HepG2 (cell line): ENCODE measurements around the gene INHBE. TPM values are rescaled to one million over a fixed set of nuclear protein-coding genes. Genes with fewer than 3 reads are reported as not detected.
A peak's percentile ranks its signal among the peaks of the same experiment; 100 is the strongest.

Experiments
- ATAC-seq: fragments of 200-7000 bp; cut with Tn5 transposase; 3 replicates; pipeline ENCODE4 v1.9.1; 2020; ENCODE audit warnings: mild to moderate bottlenecking, moderate library complexity
- BruUV-seq: library from RNA; stranded (reverse); fragments of 400-500 nt; replicated peaks from 2 replicates; lab custom pipeline; 2021; lab: Mats Ljungman, UMichigan
- CTCF ChIA-PET: fragments of 300-600 bp; formaldehyde crosslinking; extraction: SDS; loops from one replicate; lab custom pipeline; 2021; ENCODE audit warnings: low total read pairs, inconsistent platforms, low intra/inter-chr PET ratio; lab: Yijun Ruan, JAX
- POLR2A ChIA-PET: fragments of 350-600 bp; sonication (Branson Sonifier 250); formaldehyde crosslinking; loops from one replicate; lab custom pipeline; 2020; ENCODE audit warnings: antibody characterized with exemption, inconsistent platforms; lab: Yijun Ruan, JAX
- DNase-seq: peaks from one replicate; pipeline ENCODE4 v3.0.0-alpha.2; 2015; ENCODE audit warnings: low spot score
- FAIRE-seq: peaks from 3 replicates; lab custom pipeline; 2011; peaks lifted over from hg19 to GRCh38; lab: Jason Lieb, UNC
- H2AFZ ChIP-seq: one replicate; pipeline ENCODE4 v1.6.1; 2011; ENCODE audit warnings: low read length, inconsistent platforms
- H3K27ac ChIP-seq: fragments of 300-600 bp; 3 replicates; pipeline ENCODE4 v1.8.0; 2011; ENCODE audit warnings: mixed run types, mild to moderate bottlenecking, mixed read lengths, low read length, inconsistent platforms; ENCODE audit not compliant: insufficient read depth; ENCODE audit errors: extremely low read length
- H3K27me3 ChIP-seq, 2 experiments: fragments of 200-600 bp in 1 of 2; 2 replicates in 1 of 2; 3 replicates in 1 of 2; pipeline versions ENCODE4 v1.6.0 to v1.8.0; 2011; ENCODE audit warnings: low read length in 2 of 2, mild to moderate bottlenecking in 2 of 2, moderate library complexity in 2 of 2, inconsistent platforms in 1 of 2; ENCODE audit not compliant: insufficient read depth in 2 of 2, control insufficient read depth in 1 of 2
- H3K36me3 ChIP-seq, 2 experiments: fragments of 200-600 bp in 1 of 2; replicated peaks in 1 of 2; 2 replicates in 1 of 2; 3 replicates in 1 of 2; pipeline versions ENCODE4 v1.5.1 to v1.8.0; 2011; ENCODE audit warnings: low read length in 2 of 2, inconsistent platforms in 1 of 2; ENCODE audit not compliant: insufficient read depth in 2 of 2, control insufficient read depth in 1 of 2
- H3K4me1 ChIP-seq: 2 replicates; pipeline ENCODE4 v1.5.1; 2012; ENCODE audit warnings: low read length, inconsistent platforms; ENCODE audit not compliant: insufficient read depth
- H3K4me2 ChIP-seq: 2 replicates; pipeline ENCODE4 v1.6.0; 2011; ENCODE audit warnings: low read depth, low read length, inconsistent platforms
- H3K4me3 ChIP-seq, 3 experiments: fragments of 200-600 bp in 1 of 3; sonication (generic), shearing (Covaris generic) in 1 of 3; replicated peaks in 1 of 3; 2 replicates each; pipeline ENCODE4 v1.5.1; 2011 to 2016; ENCODE audit warnings: low read length in 3 of 3, inconsistent platforms in 2 of 3, low read depth in 2 of 3, mild to moderate bottlenecking in 2 of 3, control low read depth in 1 of 3, mixed read lengths in 1 of 3; ENCODE audit not compliant: insufficient read depth in 1 of 3
- H3K79me2 ChIP-seq: one replicate; pipeline ENCODE4 v1.6.1; 2011; ENCODE audit warnings: low read length, inconsistent platforms; ENCODE audit not compliant: insufficient read depth
- H3K9ac ChIP-seq: 2 replicates; pipeline ENCODE4 v1.6.0; 2011; ENCODE audit warnings: mild to moderate bottlenecking, low read depth, low read length, inconsistent platforms; ENCODE audit not compliant: insufficient read depth
- H3K9me3 ChIP-seq: 2 replicates; pipeline ENCODE4 v1.5.1; 2012; ENCODE audit warnings: mild to moderate bottlenecking, low read length
- H4K20me1 ChIP-seq: 2 replicates; pipeline ENCODE4 v1.6.0; 2011; ENCODE audit warnings: inconsistent platforms, mild to moderate bottlenecking, low read length, moderate library complexity; ENCODE audit not compliant: insufficient read depth
- ARID4A ChIP-seq: sonication (generic); formaldehyde crosslinking; IDR thresholded peaks from 2 replicates; pipeline ENCODE4 v1.5.0; 2020; ENCODE audit warnings: mild to moderate bottlenecking, missing genetic modification reagents, borderline replicate concordance
- BRD4 ChIP-seq: sonication (generic); formaldehyde crosslinking; IDR thresholded peaks from 2 replicates; pipeline ENCODE4 v1.4.0; 2020; ENCODE audit warnings: missing genetic modification reagents
- CHCHD3 ChIP-seq: sonication (generic); formaldehyde crosslinking; IDR thresholded peaks from 2 replicates; pipeline ENCODE4 v1.8.0; 2022; ENCODE audit warnings: mild to moderate bottlenecking, missing genetic modification reagents, moderate library complexity
- CREM ChIP-seq, 2 experiments: sonication (generic) in 1 of 2; formaldehyde crosslinking in 1 of 2; IDR thresholded peaks; 2 replicates each; pipeline versions ENCODE4 v1.4.0 to v1.6.1; 2016 to 2020; ENCODE audit warnings: antibody characterized with exemption in 1 of 2, mild to moderate bottlenecking in 1 of 2, missing genetic modification reagents in 1 of 2
- GLI4 ChIP-seq: sonication (generic); formaldehyde crosslinking; IDR thresholded peaks from 2 replicates; pipeline ENCODE4 v1.5.1; 2020; ENCODE audit warnings: missing genetic modification reagents, mild to moderate bottlenecking, moderate library complexity, borderline replicate concordance
- HNRNPLL ChIP-seq: fragments of 200-400 bp; formaldehyde crosslinking; IDR thresholded peaks from 2 replicates; pipeline ENCODE4 v1.6.1; 2017; ENCODE audit warnings: mild to moderate bottlenecking, low read depth, low read length; ENCODE audit not compliant: poor library complexity, severe bottlenecking
- LRRFIP1 ChIP-seq: sonication (generic); formaldehyde crosslinking; conservative IDR thresholded peaks from 2 replicates; pipeline ENCODE4 v1.4.0; 2020; ENCODE audit warnings: missing genetic modification reagents
- MAX ChIP-seq: IDR thresholded peaks from 2 replicates; pipeline ENCODE4 v1.6.1; 2012; ENCODE audit warnings: inconsistent platforms
- MEIS1 ChIP-seq: sonication (generic); formaldehyde crosslinking; IDR thresholded peaks from 2 replicates; pipeline ENCODE4 v1.9.0; 2021; ENCODE audit warnings: mild to moderate bottlenecking, missing genetic modification reagents, moderate library complexity, borderline replicate concordance
- REL ChIP-seq: sonication (generic); formaldehyde crosslinking; conservative IDR thresholded peaks from 2 replicates; pipeline ENCODE4 v1.8.0; 2022; ENCODE audit warnings: mild to moderate bottlenecking, missing genetic modification reagents, moderate library complexity
- ZBTB20 ChIP-seq: sonication (generic); formaldehyde crosslinking; IDR thresholded peaks from 2 replicates; pipeline ENCODE4 v1.8.1; 2023; ENCODE audit warnings: missing genetic modification reagents, low read depth, mild to moderate bottlenecking, borderline replicate concordance
- ZFYVE20 ChIP-seq: sonication (generic); formaldehyde crosslinking; IDR thresholded peaks from 2 replicates; pipeline ENCODE4 v1.8.0; 2023; ENCODE audit warnings: low read depth, mild to moderate bottlenecking, moderate library complexity, missing genetic modification reagents, borderline replicate concordance
- ZNF713 ChIP-seq: sonication (generic); formaldehyde crosslinking; IDR thresholded peaks from 2 replicates; pipeline ENCODE4 v1.4.0; 2020; ENCODE audit warnings: mild to moderate bottlenecking, missing genetic modification reagents
- ZNF740 ChIP-seq: sonication (generic); formaldehyde crosslinking; IDR thresholded peaks from 2 replicates; pipeline ENCODE4 v1.4.0; 2020; ENCODE audit warnings: missing genetic modification reagents
- ZNF773 ChIP-seq: sonication (generic); formaldehyde crosslinking; IDR thresholded peaks from 2 replicates; pipeline ENCODE4 v1.4.0; 2020; ENCODE audit warnings: missing genetic modification reagents, borderline replicate concordance
- ZNF879 ChIP-seq: sonication (generic); formaldehyde crosslinking; IDR thresholded peaks from 2 replicates; pipeline ENCODE4 v1.8.1; 2023; ENCODE audit warnings: missing genetic modification reagents
- WGBS: methylation state at CpG from one replicate; pipeline ENCODE4 v1.1.6; 2017; ENCODE audit warnings: low lambda C conversion rate; 5-methylcytosine and 5-hydroxymethylcytosine counted together
- in situ Hi-C: cut with HindIII; loops from 2 replicates; pipeline ENCODE4 v1.10.0; 2017; ENCODE audit warnings: low pct_unique_long_range_greater_than_20kb; ENCODE audit not compliant: extremely low pct_ligation_motif_present
- intact Hi-C: fragments of 100-400 bp; cut with micrococcal nuclease; formaldehyde crosslinking; loops from one replicate; pipeline ENCODE4 v1.10.0; 2022; ENCODE audit not compliant: unreplicated experiment
- polyA plus RNA-seq, 8 experiments: library from polyadenylated mRNA; depleted of rRNA in 3 of 8; stranded (reverse) in 7 of 8; unstranded in 1 of 8; fragments of >200 nt; fragmentation: Illumina TruSeq in 4 of 8; extraction: Trizol in 4 of 8; gene quantifications; 2 replicates each; pipeline versions ENCODE4 v1.2.1 to v1.2.3, GENCODE V29; 2011 to 2016; ENCODE audit warnings: low read depth in 4 of 8, missing spikeins in 1 of 8, mixed read lengths in 1 of 8; ENCODE audit not compliant: insufficient read depth in 1 of 8
- total RNA-seq, 5 experiments: library from RNA; depleted of rRNA; stranded (reverse); fragments of >200 nt; fragmentation: Illumina TruSeq; extraction: Trizol; gene quantifications; 2 replicates each; pipeline ENCODE4 v1.2.3, GENCODE V29; 2016; ENCODE audit warnings: low read depth in 1 of 5

The INHBE gene
- total and polyA plus RNA-seq, 2 of the 13 experiments (the other 11 are each of a cell fraction or from before 2014, with no cell fraction given) = 17.0 to 32.0 TPM

GRCh38 chr12:57430931-57431566 lies 24.1 kb upstream of the INHBE start, which contains the start of gene R3HDM2:
R3HDM2 (minus strand) TSS chr12:57431043; CDS start chr12:57310428, 120,615 bp downstream.
- H3K4me2 ChIP-seq = peak within 1 kb of the TSS; percentile 78
- H3K4me1 ChIP-seq = peaks cover 50% of the 10 kb centered on the region
- H3K27me3 ChIP-seq = no peaks in the 10 kb centered on the region; a peak in 1 of 5 replicates
- no peaks in the 10 kb centered on the region for H3K36me3 ChIP-seq
- peak within 1 kb of the TSS; percentile 62 for H2AFZ ChIP-seq
- H3K79me2 ChIP-seq = peaks cover 14% of the 10 kb centered on the region
- BruUV-seq = TSS peak; percentile 84
- in situ Hi-C loops (no loop called here), intact Hi-C loops (no loop called here)
- FAIRE-seq (peak; percentile 52), DNase-seq (peak; percentile 89), ATAC-seq (peak; percentile 81)
- WGBS = 3% methylated on average over 25 of the region's 41 CpGs
- no peaks in the 10 kb centered on the region for H4K20me1 ChIP-seq
- H3K9me3 ChIP-seq = no peaks in the 10 kb centered on the region
- peak within 1 kb of the TSS; percentile 88 for H3K27ac ChIP-seq
- ChIA-PET CTCF (no interaction called here), POLR2A (interaction anchor here (1.3 to 2.1 kb wide), 2 partner anchors 21 to 28 kb away, joined by 8 to 35 read pairs; partner anchors contain the start of gene GLI1)
- peak within 1 kb of the TSS; percentile 89 for H3K9ac ChIP-seq
- H3K4me3 ChIP-seq = peak within 1 kb of the TSS; percentile 63 to 77 (median 73)
- TF ChIP-seq ZNF713 (CRISPR knock-in tag) (0 out of 2 replicates have a peak, but pooled peaks have one; percentile 34), ZBTB20 (CRISPR knock-in tag) (no peak; the same call in 1 of the 2 replicates), GLI4 (no peak), ZNF740 (CRISPR knock-in tag) (0 out of 2 replicates have a peak, but pooled peaks have one; percentile 26), CHCHD3 (CRISPR knock-in tag) (peak; percentile 81; the same call in 1 of the 2 replicates), LRRFIP1 (CRISPR knock-in tag) (no peak), BRD4 (CRISPR knock-in tag) (peak; percentile 83), ARID4A (peak; percentile 75; the same call in 1 of the 2 replicates), ZNF773 (CRISPR knock-in tag) (no peak), CREM (IDR thresholded peaks at IDR 0.05) (peak; percentile 76), CREM (CRISPR knock-in tag; IDR thresholded peaks at IDR 0.05) (no peak), ZNF879 (CRISPR knock-in tag) (0 out of 2 replicates have a peak, but pooled peaks have one; percentile 46), MAX (peak; percentile 98), ZFYVE20 (peak; percentile 52; the same call in 1 of the 2 replicates), HNRNPLL (peak; percentile 87), MEIS1 (CRISPR knock-in tag) (no peak), REL (CRISPR knock-in tag) (no peak)
